HepG2 (cell line): ENCODE results near the gene HIRA. TPM values are rescaled to one million over a fixed set of nuclear protein-coding genes. Genes with fewer than 3 reads are reported as not detected.

Experiments used
- ATAC-seq: fragments of 200-7000 bp; cut with Tn5 transposase; 3 replicates; pipeline ENCODE4 v1.9.1; 2020; ENCODE audit warnings: mild to moderate bottlenecking, moderate library complexity
- BruUV-seq: library from RNA; stranded (reverse); fragments of 400-500 nt; replicated peaks from 2 replicates; lab custom pipeline; 2021; lab: Mats Ljungman, UMichigan
- CTCF ChIA-PET: fragments of 300-600 bp; formaldehyde crosslinking; extraction: SDS; loops from one replicate; lab custom pipeline; 2021; ENCODE audit warnings: low total read pairs, inconsistent platforms, low intra/inter-chr PET ratio; lab: Yijun Ruan, JAX
- POLR2A ChIA-PET: fragments of 350-600 bp; sonication (Branson Sonifier 250); formaldehyde crosslinking; loops from one replicate; lab custom pipeline; 2020; ENCODE audit warnings: antibody characterized with exemption, inconsistent platforms; lab: Yijun Ruan, JAX
- DNase-seq: peaks from one replicate; pipeline ENCODE4 v3.0.0-alpha.2; 2015; ENCODE audit warnings: low spot score
- FAIRE-seq: peaks from 3 replicates; lab custom pipeline; 2011; peaks lifted over from hg19 to GRCh38; lab: Jason Lieb, UNC
- H2AFZ ChIP-seq: one replicate; pipeline ENCODE4 v1.6.1; 2011; ENCODE audit warnings: low read length, inconsistent platforms
- H3K27ac ChIP-seq: fragments of 300-600 bp; 3 replicates; pipeline ENCODE4 v1.8.0; 2011; ENCODE audit warnings: mixed run types, mild to moderate bottlenecking, mixed read lengths, low read length, inconsistent platforms; ENCODE audit not compliant: insufficient read depth; ENCODE audit errors: extremely low read length
- H3K27me3 ChIP-seq, 2 experiments: fragments of 200-600 bp in 1 of 2; 2 replicates in 1 of 2; 3 replicates in 1 of 2; pipeline versions ENCODE4 v1.6.0 to v1.8.0; 2011; ENCODE audit warnings: low read length in 2 of 2, mild to moderate bottlenecking in 2 of 2, moderate library complexity in 2 of 2, inconsistent platforms in 1 of 2; ENCODE audit not compliant: insufficient read depth in 2 of 2, control insufficient read depth in 1 of 2
- H3K36me3 ChIP-seq, 2 experiments: fragments of 200-600 bp in 1 of 2; replicated peaks in 1 of 2; 2 replicates in 1 of 2; 3 replicates in 1 of 2; pipeline versions ENCODE4 v1.5.1 to v1.8.0; 2011; ENCODE audit warnings: low read length in 2 of 2, inconsistent platforms in 1 of 2; ENCODE audit not compliant: insufficient read depth in 2 of 2, control insufficient read depth in 1 of 2
- H3K4me1 ChIP-seq: 2 replicates; pipeline ENCODE4 v1.5.1; 2012; ENCODE audit warnings: low read length, inconsistent platforms; ENCODE audit not compliant: insufficient read depth
- H3K4me2 ChIP-seq: 2 replicates; pipeline ENCODE4 v1.6.0; 2011; ENCODE audit warnings: low read depth, low read length, inconsistent platforms
- H3K4me3 ChIP-seq, 3 experiments: fragments of 200-600 bp in 1 of 3; sonication (generic), shearing (Covaris generic) in 1 of 3; replicated peaks in 1 of 3; 2 replicates each; pipeline ENCODE4 v1.5.1; 2011 to 2016; ENCODE audit warnings: low read length in 3 of 3, inconsistent platforms in 2 of 3, low read depth in 2 of 3, mild to moderate bottlenecking in 2 of 3, control low read depth in 1 of 3, mixed read lengths in 1 of 3; ENCODE audit not compliant: insufficient read depth in 1 of 3
- H3K79me2 ChIP-seq: one replicate; pipeline ENCODE4 v1.6.1; 2011; ENCODE audit warnings: low read length, inconsistent platforms; ENCODE audit not compliant: insufficient read depth
- H3K9ac ChIP-seq: 2 replicates; pipeline ENCODE4 v1.6.0; 2011; ENCODE audit warnings: mild to moderate bottlenecking, low read depth, low read length, inconsistent platforms; ENCODE audit not compliant: insufficient read depth
- H3K9me3 ChIP-seq: 2 replicates; pipeline ENCODE4 v1.5.1; 2012; ENCODE audit warnings: mild to moderate bottlenecking, low read length
- H4K20me1 ChIP-seq: 2 replicates; pipeline ENCODE4 v1.6.0; 2011; ENCODE audit warnings: inconsistent platforms, mild to moderate bottlenecking, low read length, moderate library complexity; ENCODE audit not compliant: insufficient read depth
- ATRX ChIP-seq: sonication (generic); formaldehyde crosslinking; IDR thresholded peaks from 2 replicates; pipeline ENCODE4 v1.4.0; 2020; ENCODE audit warnings: missing genetic modification reagents, borderline replicate concordance
- CEBPB ChIP-seq: IDR thresholded peaks from 2 replicates; pipeline ENCODE4 v1.6.1; 2011; ENCODE audit warnings: low read depth, low read length, improper control_type of control experiment, borderline replicate concordance
- FOXA3 ChIP-seq: IDR thresholded peaks from 2 replicates; pipeline ENCODE4 v1.6.1; 2016; ENCODE audit warnings: missing genetic modification reagents, missing compliant biosample characterization
- MYNN ChIP-seq: sonication (generic); formaldehyde crosslinking; IDR thresholded peaks from 2 replicates; pipeline ENCODE4 v1.4.0; 2020; ENCODE audit warnings: mild to moderate bottlenecking, low read depth, missing genetic modification reagents
- ZFYVE20 ChIP-seq: sonication (generic); formaldehyde crosslinking; IDR thresholded peaks from 2 replicates; pipeline ENCODE4 v1.8.0; 2023; ENCODE audit warnings: low read depth, mild to moderate bottlenecking, moderate library complexity, missing genetic modification reagents, borderline replicate concordance
- ZMYM4 ChIP-seq: sonication (generic); formaldehyde crosslinking; IDR thresholded peaks from 2 replicates; pipeline ENCODE4 v1.8.1; 2023; ENCODE audit warnings: mild to moderate bottlenecking, missing genetic modification reagents
- ZNF205 ChIP-seq: IDR thresholded peaks from 2 replicates; pipeline ENCODE4 v1.6.1; 2018; ENCODE audit warnings: missing biosample characterization, missing genetic modification reagents
- ZNF343 ChIP-seq: sonication (generic); formaldehyde crosslinking; IDR thresholded peaks from 2 replicates; pipeline ENCODE4 v1.4.0; 2020; ENCODE audit warnings: mild to moderate bottlenecking, missing genetic modification reagents
- ZNF441 ChIP-seq: sonication (generic); formaldehyde crosslinking; IDR thresholded peaks from 2 replicates; pipeline ENCODE4 v1.7.0; 2021; ENCODE audit warnings: missing genetic modification reagents, borderline replicate concordance
- WGBS: methylation state at CpG from one replicate; pipeline ENCODE4 v1.1.6; 2017; ENCODE audit warnings: low lambda C conversion rate; 5-methylcytosine and 5-hydroxymethylcytosine counted together
- in situ Hi-C: cut with HindIII; loops from 2 replicates; pipeline ENCODE4 v1.10.0; 2017; ENCODE audit warnings: low pct_unique_long_range_greater_than_20kb; ENCODE audit not compliant: extremely low pct_ligation_motif_present
- intact Hi-C: fragments of 100-400 bp; cut with micrococcal nuclease; formaldehyde crosslinking; loops from one replicate; pipeline ENCODE4 v1.10.0; 2022; ENCODE audit not compliant: unreplicated experiment
- polyA plus RNA-seq, 8 experiments: library from polyadenylated mRNA; depleted of rRNA in 3 of 8; stranded (reverse) in 7 of 8; unstranded in 1 of 8; fragments of >200 nt; fragmentation: Illumina TruSeq in 4 of 8; extraction: Trizol in 4 of 8; gene quantifications; 2 replicates each; pipeline versions ENCODE4 v1.2.1 to v1.2.3, GENCODE V29; 2011 to 2016; ENCODE audit warnings: low read depth in 4 of 8, missing spikeins in 1 of 8, mixed read lengths in 1 of 8; ENCODE audit not compliant: insufficient read depth in 1 of 8
- total RNA-seq, 5 experiments: library from RNA; depleted of rRNA; stranded (reverse); fragments of >200 nt; fragmentation: Illumina TruSeq; extraction: Trizol; gene quantifications; 2 replicates each; pipeline ENCODE4 v1.2.3, GENCODE V29; 2016; ENCODE audit warnings: low read depth in 1 of 5
- TF ChIP-seq, protein P1 (sequence below): sonication (generic); formaldehyde crosslinking; IDR thresholded peaks from 2 replicates; pipeline ENCODE4 v1.5.1; 2020; ENCODE audit warnings: missing genetic modification reagents, mild to moderate bottlenecking, borderline replicate concordance

Gene HIRA
- total and polyA plus RNA-seq, 2 of the 13 experiments (the other 11 are each of a cell fraction or from before 2014, with no cell fraction given): 21.5 to 29.2 TPM

DNA sequence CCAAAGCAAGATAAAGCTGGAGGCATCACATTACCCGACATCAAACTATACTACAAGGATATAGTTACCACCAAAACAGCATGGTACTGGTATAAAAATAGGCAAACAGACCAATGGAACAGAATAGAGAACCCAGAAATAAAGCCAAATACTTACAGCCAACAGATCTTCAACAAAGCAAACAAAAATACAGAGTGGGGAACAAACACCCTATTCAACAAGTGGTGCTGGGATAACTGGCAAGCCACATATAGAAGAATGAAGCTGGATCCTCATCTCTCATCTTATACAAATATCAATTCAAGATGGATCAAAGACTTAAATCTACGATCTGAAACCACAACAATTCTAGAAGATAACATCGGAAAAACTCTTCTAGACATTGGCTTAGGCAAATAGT, 90.0 kb downstream of the HIRA start (continued):
- TF ChIP-seq, protein P1, sequence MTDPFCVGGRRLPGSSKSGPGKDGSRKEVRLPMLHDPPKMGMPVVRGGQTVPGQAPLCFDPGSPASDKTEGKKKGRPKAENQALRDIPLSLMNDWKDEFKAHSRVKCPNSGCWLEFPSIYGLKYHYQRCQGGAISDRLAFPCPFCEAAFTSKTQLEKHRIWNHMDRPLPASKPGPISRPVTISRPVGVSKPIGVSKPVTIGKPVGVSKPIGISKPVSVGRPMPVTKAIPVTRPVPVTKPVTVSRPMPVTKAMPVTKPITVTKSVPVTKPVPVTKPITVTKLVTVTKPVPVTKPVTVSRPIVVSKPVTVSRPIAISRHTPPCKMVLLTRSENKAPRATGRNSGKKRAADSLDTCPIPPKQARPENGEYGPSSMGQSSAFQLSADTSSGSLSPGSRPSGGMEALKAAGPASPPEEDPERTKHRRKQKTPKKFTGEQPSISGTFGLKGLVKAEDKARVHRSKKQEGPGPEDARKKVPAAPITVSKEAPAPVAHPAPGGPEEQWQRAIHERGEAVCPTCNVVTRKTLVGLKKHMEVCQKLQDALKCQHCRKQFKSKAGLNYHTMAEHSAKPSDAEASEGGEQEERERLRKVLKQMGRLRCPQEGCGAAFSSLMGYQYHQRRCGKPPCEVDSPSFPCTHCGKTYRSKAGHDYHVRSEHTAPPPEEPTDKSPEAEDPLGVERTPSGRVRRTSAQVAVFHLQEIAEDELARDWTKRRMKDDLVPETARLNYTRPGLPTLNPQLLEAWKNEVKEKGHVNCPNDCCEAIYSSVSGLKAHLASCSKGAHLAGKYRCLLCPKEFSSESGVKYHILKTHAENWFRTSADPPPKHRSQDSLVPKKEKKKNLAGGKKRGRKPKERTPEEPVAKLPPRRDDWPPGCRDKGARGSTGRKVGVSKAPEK (CRISPR knock-in tag): no peak
- no peak for TF ChIP-seq ZFYVE20 (CRISPR knock-in tag)
- no peak for TF ChIP-seq ZMYM4
- no peak for TF ChIP-seq ZNF343 (CRISPR knock-in tag)
- TF ChIP-seq ZNF205 (CRISPR knock-in tag): no peak
- no peak for TF ChIP-seq MYNN (CRISPR knock-in tag)
- TF ChIP-seq FOXA3: no peak
- TF ChIP-seq ATRX (CRISPR knock-in tag): no peak
- TF ChIP-seq, all 625 proteins: peak for 0

DNA sequence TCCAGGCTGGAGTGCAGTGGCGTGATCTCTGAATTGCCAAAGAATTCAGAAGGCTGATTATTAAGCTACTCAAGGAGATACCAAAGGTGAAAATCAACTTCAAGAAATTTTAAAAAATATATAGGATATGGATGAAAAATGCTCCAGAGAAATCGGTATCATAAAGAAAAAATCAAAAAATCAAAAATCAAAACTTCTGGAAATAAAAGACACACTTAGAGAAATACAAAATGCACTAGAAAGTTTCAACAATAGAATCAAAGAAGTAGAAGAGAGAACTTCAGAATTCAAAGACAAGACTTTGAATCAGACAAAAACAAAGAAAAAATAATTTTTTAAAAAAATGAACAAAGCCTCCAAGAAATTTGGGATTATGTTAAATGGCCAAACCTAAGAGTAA, 94.4 kb downstream of the HIRA start:
- in situ Hi-C loops (no loop called here), intact Hi-C loops (no loop called here)
- H3K9me3 ChIP-seq: peaks cover 5% of the 10 kb centered on the region; the same call in 1 of the 2 replicates
- peaks cover 5% of the 10 kb centered on the region for H3K79me2 ChIP-seq
- no TSS peak for BruUV-seq
- ATAC-seq (no peak), FAIRE-seq (no peak), DNase-seq (no peak)
- ChIA-PET CTCF (no interaction called here), POLR2A (no interaction called here)
- H3K4me3 ChIP-seq: no peak overlapping the region
- no peaks in the 10 kb centered on the region for H4K20me1 ChIP-seq
- H3K4me2 ChIP-seq: no peak overlapping the region
- WGBS: 97% methylated on average over 2 of the region's 2 CpGs
- no peak for TF ChIP-seq CEBPB
- no peak for TF ChIP-seq ZNF441 (CRISPR knock-in tag)
- no peaks in the 10 kb centered on the region for H3K27me3 ChIP-seq
- H3K4me1 ChIP-seq: peaks cover 17% of the 10 kb centered on the region
- H3K36me3 ChIP-seq: peaks cover 5 to 58% of the 10 kb centered on the region in 2 experiments; a peak in 4 of 5 replicates
- H2AFZ ChIP-seq: no peak overlapping the region
- no peak overlapping the region for H3K9ac ChIP-seq
- no peak overlapping the region for H3K27ac ChIP-seq
